B cell (primary cell): ENCODE data around the gene MAPK1. TPM values are rescaled to one million over a fixed set of nuclear protein-coding genes. Genes with fewer than 3 reads are reported as not detected.

ENCODE experiments used
- ATAC-seq: fragments of 200-7000 bp; cut with Tn5 transposase; one replicate; pipeline ENCODE4 v1.10.0; 2021; ENCODE audit warnings: low read depth, mild to moderate bottlenecking, moderate number of reproducible peaks, moderate library complexity
- CTCF ChIA-PET: fragments of 350-600 bp; sonication (Branson Sonifier 250); formaldehyde crosslinking; loops from one replicate; lab custom pipeline; 2021; ENCODE audit warnings: antibody characterized with exemption, inconsistent platforms; lab: Charles Lee
- POLR2A ChIA-PET: fragments of 350-600 bp; sonication (Branson Sonifier 250); formaldehyde crosslinking; loops from one replicate; lab custom pipeline; 2021; ENCODE audit warnings: antibody characterized with exemption; lab: Charles Lee
- DNase-seq: peaks from one replicate; pipeline ENCODE4 v3.0.0; 2013
- H2AFZ ChIP-seq: 2 replicates; pipeline ENCODE4 v1.6.1; 2012; ENCODE audit warnings: mild to moderate bottlenecking, low read depth, low read length; ENCODE audit not compliant: insufficient read depth, poor library complexity, severe bottlenecking
- H3K27ac ChIP-seq, 2 donors: 1 replicate in 1 of 2; 2 replicates in 1 of 2; pipeline ENCODE4 v1.5.1; 2012 to 2013; ENCODE audit warnings: low read length in 2 of 2, mild to moderate bottlenecking in 2 of 2, moderate library complexity in 1 of 2
- H3K27me3 ChIP-seq, 4 experiments: fragments of 200-600 bp in 1 of 4; sonication (generic) in 1 of 4; replicated peaks in 1 of 4; 1 replicate in 2 of 4; 2 replicates in 2 of 4; pipeline versions ENCODE4 v1.6.1 to v1.7.0; 2013 to 2016; ENCODE audit warnings: low read length in 3 of 4, mild to moderate bottlenecking in 2 of 4, mixed read lengths in 1 of 4, moderate library complexity in 1 of 4; ENCODE audit not compliant: insufficient read depth in 4 of 4, control insufficient read depth in 3 of 4; ENCODE audit errors: control extremely low read depth in 1 of 4
- H3K36me3 ChIP-seq, 2 experiments: replicated peaks in 1 of 2; 1 replicate in 1 of 2; 2 replicates in 1 of 2; pipeline versions ENCODE4 v1.6.1 to v1.7.1; 2013; ENCODE audit warnings: low read length in 1 of 2; ENCODE audit not compliant: insufficient read depth in 2 of 2, control insufficient read depth in 1 of 2; ENCODE audit errors: control extremely low read depth in 1 of 2, extremely low read depth in 1 of 2
- H3K4me1 ChIP-seq, 2 donors: fragments of 200-600 bp in 1 of 2; sonication (generic) in 1 of 2; 1 replicate in 1 of 2; 2 replicates in 1 of 2; pipeline versions ENCODE4 v1.5.1 to v1.6.1; 2013 to 2017; ENCODE audit warnings: low read length in 2 of 2; ENCODE audit not compliant: control insufficient read depth in 2 of 2, insufficient read depth in 2 of 2
- H3K4me2 ChIP-seq: replicated peaks from 2 replicates; pipeline ENCODE3; 2012; ENCODE audit warnings: mild to moderate bottlenecking, low read depth, low read length; ENCODE audit not compliant: poor library complexity, severe bottlenecking
- H3K4me3 ChIP-seq, 5 experiments: fragments of 200-600 bp in 1 of 5; sonication (generic) in 1 of 5; 1 replicate in 3 of 5; 2 replicates in 2 of 5; pipeline versions ENCODE4 v1.5.1 to v1.7.0; 2011 to 2016; ENCODE audit warnings: low read length in 4 of 5, mild to moderate bottlenecking in 4 of 5, low read depth in 2 of 5, control low read depth in 1 of 5, moderate library complexity in 1 of 5; ENCODE audit not compliant: insufficient read depth in 1 of 5; ENCODE audit errors: control extremely low read depth in 1 of 5, extremely low read depth in 1 of 5
- H3K79me2 ChIP-seq: fragments of 200-600 bp; sonication (generic); one replicate; pipeline ENCODE4 v1.6.0; 2016; ENCODE audit warnings: low read length; ENCODE audit not compliant: control insufficient read depth, insufficient read depth
- H3K9ac ChIP-seq: fragments of 200-600 bp; sonication (generic); 2 replicates; pipeline ENCODE4 v1.6.1; 2017; ENCODE audit warnings: mild to moderate bottlenecking, low read length, moderate library complexity
- H3K9me3 ChIP-seq, 3 donors: one replicate each; pipeline versions ENCODE4 v1.6.1 to v1.7.1; 2013; ENCODE audit warnings: low read length in 2 of 3; ENCODE audit not compliant: control insufficient read depth in 2 of 3, insufficient read depth in 1 of 3; ENCODE audit errors: control extremely low read depth in 1 of 3
- H4K20me1 ChIP-seq: 2 replicates; pipeline ENCODE4 v1.6.0; 2012; ENCODE audit warnings: mild to moderate bottlenecking, low read length; ENCODE audit not compliant: insufficient read depth, control insufficient read depth, poor library complexity, severe bottlenecking
- H3K27ac Mint-ChIP-seq: one replicate; pipeline ENCODE4 v1.8.0; 2021; ENCODE audit warnings: mixed read lengths
- H3K27me3 Mint-ChIP-seq: one replicate; pipeline ENCODE4 v1.8.0; 2021; ENCODE audit warnings: mixed read lengths
- H3K4me1 Mint-ChIP-seq: one replicate; pipeline ENCODE4 v1.8.0; 2021; ENCODE audit warnings: mixed read lengths
- H3K4me3 Mint-ChIP-seq: one replicate; pipeline ENCODE4 v1.8.0; 2021; ENCODE audit warnings: mixed read lengths
- H3K9me3 Mint-ChIP-seq: one replicate; pipeline ENCODE4 v1.8.0; 2022; ENCODE audit warnings: mixed read lengths; ENCODE audit not compliant: insufficient read depth
- EZH2 ChIP-seq: IDR thresholded peaks from 2 replicates; pipeline ENCODE4 v1.6.1; 2012; ENCODE audit warnings: borderline replicate concordance, low read depth, mild to moderate bottlenecking, moderate library complexity, low read length; ENCODE audit not compliant: insufficient read depth, poor library complexity, severe bottlenecking
- WGBS: methylation state at CpG from one replicate; pipeline ENCODE4 v1.1.5; 2013; ENCODE audit warnings: missing lambda C conversion rate; ENCODE audit not compliant: insufficient coverage; 5-methylcytosine and 5-hydroxymethylcytosine counted together
- intact Hi-C: fragments of 100-400 bp; cut with micrococcal nuclease; formaldehyde crosslinking; loops from one replicate; pipeline ENCODE4 v1.10.0; 2022
- polyA plus RNA-seq: library from polyadenylated mRNA; depleted of rRNA; stranded (reverse); fragments of >200 nt; gene quantifications from 2 replicates; pipeline ENCODE4 v1.2.3, GENCODE V29; 2012
- total RNA-seq, 2 donors: library from RNA; stranded (reverse); fragments of 120-200 nt in 1 of 2; gene quantifications; 1 replicate in 1 of 2; 2 replicates in 1 of 2; pipeline versions ENCODE4 v1.2.3 to v1.2.4, GENCODE V29; 2013 to 2022
- TF ChIP-seq, protein P1 (sequence below): fragments of 200-600 bp; IDR thresholded peaks from one replicate; pipeline ENCODE4 v1.8.0; 2022; ENCODE audit warnings: antibody characterized with exemption, mild to moderate bottlenecking

The MAPK1 gene
- total and polyA plus RNA-seq, 2 donors (not counting 1 experiment from before 2014, with no cell fraction given): 24.0 to 155 TPM

DNA sequence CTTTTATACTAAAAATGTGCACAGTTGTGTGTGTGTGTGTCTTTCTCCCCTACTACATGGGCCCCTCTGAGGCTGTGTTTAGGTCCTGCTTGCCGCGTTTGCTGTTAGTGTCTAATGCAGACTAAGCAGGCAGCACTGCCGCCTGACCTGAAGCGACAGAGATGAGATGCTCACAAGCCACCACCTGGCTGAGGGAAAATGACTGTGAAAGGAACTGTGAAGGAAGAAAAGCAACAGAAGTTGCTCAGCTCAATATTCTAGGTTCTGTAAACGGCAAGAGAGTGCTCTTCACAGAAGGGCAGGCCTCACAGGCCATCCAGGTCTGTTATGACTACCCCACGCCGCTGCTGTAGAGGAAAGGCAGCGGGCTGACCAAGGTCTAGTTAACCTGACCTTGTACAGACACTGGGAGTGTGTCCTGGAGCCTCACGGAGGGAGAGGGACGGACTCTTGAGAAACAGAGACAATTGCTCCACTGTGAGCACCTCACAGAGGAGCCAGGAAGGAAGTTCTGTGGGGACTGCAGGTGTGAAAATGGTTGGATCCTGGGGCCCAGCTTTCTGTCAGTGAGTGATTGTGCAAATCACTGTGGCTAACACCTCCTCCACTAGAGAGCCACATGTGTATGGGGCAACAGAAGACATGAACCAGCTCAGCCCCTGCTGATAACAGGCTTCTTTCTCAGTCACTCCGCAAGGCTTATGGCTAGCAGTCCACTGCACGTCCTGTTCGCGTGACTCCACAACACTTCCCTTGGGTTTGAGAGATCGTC lies 100.6 kb downstream of the MAPK1 start:
- intact Hi-C loops: no loop called here
- no peak overlapping the region for H3K4me3 Mint-ChIP-seq
- H4K20me1 ChIP-seq: peaks cover 19% of the 10 kb centered on the region
- ATAC-seq: peak; percentile 31
- TF ChIP-seq EZH2: no peak
- TF ChIP-seq, protein P1, sequence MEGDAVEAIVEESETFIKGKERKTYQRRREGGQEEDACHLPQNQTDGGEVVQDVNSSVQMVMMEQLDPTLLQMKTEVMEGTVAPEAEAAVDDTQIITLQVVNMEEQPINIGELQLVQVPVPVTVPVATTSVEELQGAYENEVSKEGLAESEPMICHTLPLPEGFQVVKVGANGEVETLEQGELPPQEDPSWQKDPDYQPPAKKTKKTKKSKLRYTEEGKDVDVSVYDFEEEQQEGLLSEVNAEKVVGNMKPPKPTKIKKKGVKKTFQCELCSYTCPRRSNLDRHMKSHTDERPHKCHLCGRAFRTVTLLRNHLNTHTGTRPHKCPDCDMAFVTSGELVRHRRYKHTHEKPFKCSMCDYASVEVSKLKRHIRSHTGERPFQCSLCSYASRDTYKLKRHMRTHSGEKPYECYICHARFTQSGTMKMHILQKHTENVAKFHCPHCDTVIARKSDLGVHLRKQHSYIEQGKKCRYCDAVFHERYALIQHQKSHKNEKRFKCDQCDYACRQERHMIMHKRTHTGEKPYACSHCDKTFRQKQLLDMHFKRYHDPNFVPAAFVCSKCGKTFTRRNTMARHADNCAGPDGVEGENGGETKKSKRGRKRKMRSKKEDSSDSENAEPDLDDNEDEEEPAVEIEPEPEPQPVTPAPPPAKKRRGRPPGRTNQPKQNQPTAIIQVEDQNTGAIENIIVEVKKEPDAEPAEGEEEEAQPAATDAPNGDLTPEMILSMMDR: no peak
- H3K4me1 Mint-ChIP-seq: no peaks in the 10 kb centered on the region
- POLR2A ChIA-PET: interaction anchor here (0.5 kb wide), 1 partner anchor 1390 kb away, joined by 3 read pairs; no protein-coding TSS in a partner anchor
- 81% methylated on average over 13 of the region's 15 CpGs for WGBS
- H3K9ac ChIP-seq: no peak overlapping the region
- no peaks in the 10 kb centered on the region for H3K27me3 ChIP-seq
- H3K27ac Mint-ChIP-seq: peak overlapping the region; percentile 26
- peak; percentile 27 for DNase-seq
- H3K4me2 ChIP-seq: no peak overlapping the region
- peaks cover 7 to 80% of the 10 kb centered on the region in 2 experiments for H3K36me3 ChIP-seq
- H3K27ac ChIP-seq: no peak overlapping the region
- CTCF ChIA-PET: interaction anchor here (1.2 kb wide), 1 partner anchor 95 kb away, joined by 3 read pairs; no protein-coding TSS in a partner anchor
- H3K9me3 ChIP-seq: no peaks in the 10 kb centered on the region
- no peak overlapping the region for H3K4me3 ChIP-seq
- H3K79me2 ChIP-seq: no peaks in the 10 kb centered on the region
- no peaks in the 10 kb centered on the region for H3K4me1 ChIP-seq
- H3K27me3 Mint-ChIP-seq: no peaks in the 10 kb centered on the region
- no peaks in the 10 kb centered on the region for H3K9me3 Mint-ChIP-seq
- H2AFZ ChIP-seq: no peak overlapping the region

DNA sequence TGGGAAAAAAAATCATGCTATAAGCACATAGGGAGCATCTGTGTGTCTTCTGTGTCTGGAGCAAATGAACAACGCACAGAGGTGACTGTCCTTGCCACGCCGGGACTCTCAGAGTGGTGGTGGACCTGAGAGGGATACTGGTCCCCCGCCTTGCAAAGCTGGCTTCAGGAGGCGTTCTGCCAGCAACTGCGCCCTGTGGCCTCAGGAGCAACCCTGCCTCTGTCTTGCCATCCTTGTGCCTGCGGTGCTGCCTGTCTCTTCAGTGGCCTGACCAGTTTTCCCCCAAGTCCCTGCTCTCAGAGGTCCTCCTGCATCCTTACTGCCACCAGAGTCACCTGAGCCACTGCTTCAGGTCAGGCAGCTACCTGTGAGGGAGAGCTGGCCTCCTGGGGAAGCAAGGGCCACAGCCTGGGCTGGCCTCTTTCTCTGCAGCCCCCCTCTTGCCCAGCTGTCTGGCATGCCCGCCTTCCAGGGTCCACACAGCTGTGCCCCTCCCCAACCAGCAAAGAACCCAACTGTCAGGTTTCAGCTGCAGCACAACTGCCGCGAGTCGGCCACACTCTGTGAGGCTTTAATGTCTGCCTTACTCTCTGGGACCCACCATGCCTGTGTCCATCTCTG lies 101.4 kb downstream of the MAPK1 start:
- CTCF ChIA-PET: no interaction called here
- H3K27me3 Mint-ChIP-seq: no peaks in the 10 kb centered on the region
- Histone ChIP-seq H3K9me3 (no peaks in the 10 kb centered on the region), H3K9ac (no peak overlapping the region), H3K4me2 (no peak overlapping the region), H3K4me1 (no peaks in the 10 kb centered on the region), H3K79me2 (no peaks in the 10 kb centered on the region), H3K27me3 (no peaks in the 10 kb centered on the region), H3K27ac (no peak overlapping the region), H4K20me1 (peaks cover 25% of the 10 kb centered on the region), H2AFZ (no peak overlapping the region), H3K4me3 (no peak overlapping the region), H3K36me3 (peaks cover 7 to 82% of the 10 kb centered on the region in 2 experiments)
- DNase-seq (no peak), ATAC-seq (no peak)
- 90% methylated on average over 11 of the region's 11 CpGs for WGBS
- no peaks in the 10 kb centered on the region for H3K4me1 Mint-ChIP-seq
- no peak overlapping the region for H3K27ac Mint-ChIP-seq
- intact Hi-C loops: no loop called here
- H3K9me3 Mint-ChIP-seq: no peaks in the 10 kb centered on the region
- TF ChIP-seq, protein P1: no peak
- no peak for TF ChIP-seq EZH2
- H3K4me3 Mint-ChIP-seq: no peak overlapping the region
- POLR2A ChIA-PET: interaction anchor here (0.5 kb wide), 1 partner anchor 51 kb away, joined by 4 read pairs; no protein-coding TSS in a partner anchor
